Endodermal cell (in vitro differentiated cells): ENCODE results near the gene SBF2. TPM values are rescaled to one million over a fixed set of nuclear protein-coding genes. Genes with fewer than 3 reads are reported as not detected.

Experiments used
- DNase-seq: peaks from one replicate; pipeline ENCODE4 v3.0.0-alpha.2; 2017
- H3K27ac ChIP-seq: 2 replicates; pipeline ENCODE4 v1.5.1; 2013; ENCODE audit warnings: mild to moderate bottlenecking, low read depth, low read length, moderate library complexity
- H3K27me3 ChIP-seq: 2 replicates; pipeline ENCODE4 v1.6.1; 2013; ENCODE audit warnings: mild to moderate bottlenecking, low read length, moderate library complexity; ENCODE audit not compliant: insufficient read depth, control insufficient read depth, poor library complexity, severe bottlenecking
- H3K36me3 ChIP-seq: 2 replicates; pipeline ENCODE4 v1.7.0; 2013; ENCODE audit warnings: mild to moderate bottlenecking, low read length, moderate library complexity; ENCODE audit not compliant: control insufficient read depth, insufficient read depth
- H3K4me1 ChIP-seq: one replicate; pipeline ENCODE4 v1.7.0; 2013; ENCODE audit warnings: low read length; ENCODE audit not compliant: control insufficient read depth, insufficient read depth
- H3K4me3 ChIP-seq: 2 replicates; pipeline ENCODE4 v1.5.1; 2013; ENCODE audit warnings: mild to moderate bottlenecking, low read length, moderate library complexity
- H3K9ac ChIP-seq: 2 replicates; pipeline ENCODE4 v1.6.1; 2013; ENCODE audit warnings: mild to moderate bottlenecking, low read length, moderate library complexity; ENCODE audit not compliant: poor library complexity, severe bottlenecking; ENCODE audit errors: extremely low read depth
- H3K9me3 ChIP-seq: 2 replicates; pipeline ENCODE4 v1.6.1; 2013; ENCODE audit warnings: mild to moderate bottlenecking, low read length, moderate library complexity; ENCODE audit not compliant: control insufficient read depth
- H3K27ac Mint-ChIP-seq: 2 replicates; pipeline ENCODE4 v1.8.0; 2020; ENCODE audit warnings: mixed read lengths
- H3K27me3 Mint-ChIP-seq: 2 replicates; pipeline ENCODE4 v1.8.0; 2021; ENCODE audit warnings: mild to moderate bottlenecking, mixed read lengths; ENCODE audit not compliant: insufficient read depth
- H3K36me3 Mint-ChIP-seq: 2 replicates; pipeline ENCODE4 v1.8.0; 2020; ENCODE audit warnings: low read depth, mixed read lengths
- H3K4me1 Mint-ChIP-seq: 2 replicates; pipeline ENCODE4 v1.8.0; 2020; ENCODE audit warnings: mixed read lengths
- H3K4me3 Mint-ChIP-seq: 2 replicates; pipeline ENCODE4 v1.8.0; 2020; ENCODE audit warnings: mild to moderate bottlenecking, moderate library complexity, mixed read lengths
- H3K9me3 Mint-ChIP-seq: 2 replicates; pipeline ENCODE4 v1.8.0; 2020; ENCODE audit warnings: mild to moderate bottlenecking, mixed read lengths
- WGBS, 2 experiments: methylation state at CpG; one replicate each; pipeline versions ENCODE4 v1.1.5 to v1.1.7; 2013; ENCODE audit warnings: missing lambda C conversion rate in 2 of 2, mixed read lengths in 1 of 2; ENCODE audit not compliant: insufficient coverage in 1 of 2, insufficient read length in 1 of 2; 5-methylcytosine and 5-hydroxymethylcytosine counted together
- total RNA-seq, 2 donors: library from RNA; stranded (reverse); fragmentation: NEBNext Ultra II Directional in 1 of 2; extraction: Animal tissue kit (Norgen Biotek cat#: 25700) in 1 of 2; gene quantifications; 2 replicates in 1 of 2; 3 replicates in 1 of 2; pipeline ENCODE4 v1.2.1, GENCODE V29; 2021
- TF ChIP-seq, protein P1 (sequence below): fragments of 200-600 bp; sonication (generic); conservative IDR thresholded peaks from 2 replicates; pipeline ENCODE4 v1.5.0; 2021; ENCODE audit warnings: antibody characterized with exemption, mild to moderate bottlenecking

Gene SBF2
- total RNA-seq, 2 donors from 2014 or later = 27.1 to 32.5 TPM

DNA sequence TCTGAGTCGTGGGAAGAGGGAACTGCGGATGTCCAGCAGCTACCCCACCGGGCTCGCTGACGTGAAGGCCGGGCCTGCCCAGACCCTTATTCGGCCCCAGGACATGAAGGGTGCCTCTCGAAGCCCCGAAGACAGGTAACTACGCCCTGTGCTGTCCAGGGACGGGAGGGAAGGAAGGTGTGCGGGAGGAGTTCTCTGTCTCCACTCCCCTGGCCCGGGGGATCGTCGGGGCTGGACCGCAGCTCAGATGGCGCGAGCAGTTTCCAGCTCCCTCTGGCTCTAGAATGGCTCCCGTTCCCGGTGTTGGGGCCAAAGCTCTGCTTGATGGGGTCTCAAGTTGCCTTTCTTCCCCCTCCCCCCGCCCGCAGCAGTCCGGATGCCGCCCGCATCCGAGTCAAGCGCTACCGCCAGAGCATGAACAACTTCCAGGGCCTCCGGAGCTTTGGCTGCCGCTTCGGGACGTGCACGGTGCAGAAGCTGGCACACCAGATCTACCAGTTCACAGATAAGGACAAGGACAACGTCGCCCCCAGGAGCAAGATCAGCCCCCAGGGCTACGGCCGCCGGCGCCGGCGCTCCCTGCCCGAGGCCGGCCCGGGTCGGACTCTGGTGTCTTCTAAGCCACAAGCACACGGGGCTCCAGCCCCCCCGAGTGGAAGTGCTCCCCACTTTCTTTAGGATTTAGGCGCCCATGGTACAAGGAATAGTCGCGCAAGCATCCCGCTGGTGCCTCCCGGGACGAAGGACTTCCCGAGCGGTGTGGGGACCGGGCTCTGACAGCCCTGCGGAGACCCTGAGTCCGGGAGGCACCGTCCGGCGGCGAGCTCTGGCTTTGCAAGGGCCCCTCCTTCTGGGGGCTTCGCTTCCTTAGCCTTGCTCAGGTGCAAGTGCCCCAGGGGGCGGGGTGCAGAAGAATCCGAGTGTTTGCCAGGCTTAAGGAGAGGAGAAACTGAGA is 12.2 kb upstream of the SBF2 start:
- no peak overlapping the region for H3K27ac ChIP-seq
- H3K27me3 ChIP-seq = peaks cover 60% of the 10 kb centered on the region
- H3K9me3 Mint-ChIP-seq = no peaks in the 10 kb centered on the region
- H3K36me3 ChIP-seq = peaks cover 25% of the 10 kb centered on the region
- H3K4me1 ChIP-seq = no peaks in the 10 kb centered on the region
- H3K4me3 Mint-ChIP-seq = peak overlapping the region; percentile 71
- H3K27ac Mint-ChIP-seq = peak overlapping the region; percentile 68
- WGBS, 2 experiments = 1% methylated on average over 22 to 65 of the region's 65 CpGs
- H3K9ac ChIP-seq = peak overlapping the region; percentile 92
- H3K36me3 Mint-ChIP-seq = peaks cover 2% of the 10 kb centered on the region
- peak; percentile 78 for DNase-seq
- peak overlapping the region; percentile 93 for H3K4me3 ChIP-seq
- peaks cover 43% of the 10 kb centered on the region for H3K4me1 Mint-ChIP-seq
- no peaks in the 10 kb centered on the region for H3K9me3 ChIP-seq
- peaks cover 78% of the 10 kb centered on the region for H3K27me3 Mint-ChIP-seq
- TF ChIP-seq, protein P1, sequence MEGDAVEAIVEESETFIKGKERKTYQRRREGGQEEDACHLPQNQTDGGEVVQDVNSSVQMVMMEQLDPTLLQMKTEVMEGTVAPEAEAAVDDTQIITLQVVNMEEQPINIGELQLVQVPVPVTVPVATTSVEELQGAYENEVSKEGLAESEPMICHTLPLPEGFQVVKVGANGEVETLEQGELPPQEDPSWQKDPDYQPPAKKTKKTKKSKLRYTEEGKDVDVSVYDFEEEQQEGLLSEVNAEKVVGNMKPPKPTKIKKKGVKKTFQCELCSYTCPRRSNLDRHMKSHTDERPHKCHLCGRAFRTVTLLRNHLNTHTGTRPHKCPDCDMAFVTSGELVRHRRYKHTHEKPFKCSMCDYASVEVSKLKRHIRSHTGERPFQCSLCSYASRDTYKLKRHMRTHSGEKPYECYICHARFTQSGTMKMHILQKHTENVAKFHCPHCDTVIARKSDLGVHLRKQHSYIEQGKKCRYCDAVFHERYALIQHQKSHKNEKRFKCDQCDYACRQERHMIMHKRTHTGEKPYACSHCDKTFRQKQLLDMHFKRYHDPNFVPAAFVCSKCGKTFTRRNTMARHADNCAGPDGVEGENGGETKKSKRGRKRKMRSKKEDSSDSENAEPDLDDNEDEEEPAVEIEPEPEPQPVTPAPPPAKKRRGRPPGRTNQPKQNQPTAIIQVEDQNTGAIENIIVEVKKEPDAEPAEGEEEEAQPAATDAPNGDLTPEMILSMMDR = no peak

DNA sequence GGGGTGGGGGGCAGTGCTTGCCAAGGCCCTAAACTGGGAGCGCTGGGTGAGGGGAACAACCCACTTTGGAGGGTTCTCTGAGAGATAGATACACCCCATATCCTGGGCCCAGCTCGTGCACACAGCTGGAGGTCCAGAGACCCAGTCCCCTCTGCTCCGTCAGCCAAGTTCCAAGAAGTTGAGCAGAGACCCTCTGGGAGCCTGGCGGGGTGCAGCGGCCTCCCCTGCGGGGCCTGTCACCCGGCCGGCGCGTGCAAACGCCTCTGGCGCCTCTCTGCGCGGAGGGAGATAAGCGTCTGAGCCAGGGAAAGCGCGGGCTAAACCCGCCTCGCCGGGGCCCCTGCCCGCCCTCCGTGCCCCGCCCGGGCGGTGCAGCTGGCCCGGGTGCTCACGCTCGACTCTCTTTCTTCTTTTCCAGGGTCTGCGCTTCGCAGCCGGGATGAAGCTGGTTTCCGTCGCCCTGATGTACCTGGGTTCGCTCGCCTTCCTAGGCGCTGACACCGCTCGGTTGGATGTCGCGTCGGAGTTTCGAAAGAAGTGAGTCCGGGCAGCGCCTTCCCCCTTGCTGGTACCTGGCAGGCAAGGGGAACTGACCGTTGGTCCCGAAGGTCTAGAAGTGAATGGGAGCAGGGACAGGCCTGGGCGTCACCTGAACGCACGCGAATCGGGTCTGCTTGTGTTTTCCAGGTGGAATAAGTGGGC is 11.4 kb upstream of the SBF2 start:
- H3K4me1 ChIP-seq = no peaks in the 10 kb centered on the region
- peaks cover 65% of the 10 kb centered on the region for H3K27me3 ChIP-seq
- DNase-seq = peak; percentile 76
- Mint-ChIP-seq H3K36me3 (peaks cover 2% of the 10 kb centered on the region), H3K4me3 (peak overlapping the region; percentile 71), H3K27ac (peak overlapping the region; percentile 68), H3K4me1 (peaks cover 42% of the 10 kb centered on the region), H3K27me3 (peaks cover 80% of the 10 kb centered on the region), H3K9me3 (no peaks in the 10 kb centered on the region)
- WGBS, 2 experiments = 0% methylated on average over 26 to 51 of the region's 51 CpGs
- H3K36me3 ChIP-seq = peaks cover 25% of the 10 kb centered on the region
- no peaks in the 10 kb centered on the region for H3K9me3 ChIP-seq
- H3K9ac ChIP-seq = peak overlapping the region; percentile 92
- H3K4me3 ChIP-seq = peak overlapping the region; percentile 93
- TF ChIP-seq, protein P1 = no peak
- no peak overlapping the region for H3K27ac ChIP-seq

DNA sequence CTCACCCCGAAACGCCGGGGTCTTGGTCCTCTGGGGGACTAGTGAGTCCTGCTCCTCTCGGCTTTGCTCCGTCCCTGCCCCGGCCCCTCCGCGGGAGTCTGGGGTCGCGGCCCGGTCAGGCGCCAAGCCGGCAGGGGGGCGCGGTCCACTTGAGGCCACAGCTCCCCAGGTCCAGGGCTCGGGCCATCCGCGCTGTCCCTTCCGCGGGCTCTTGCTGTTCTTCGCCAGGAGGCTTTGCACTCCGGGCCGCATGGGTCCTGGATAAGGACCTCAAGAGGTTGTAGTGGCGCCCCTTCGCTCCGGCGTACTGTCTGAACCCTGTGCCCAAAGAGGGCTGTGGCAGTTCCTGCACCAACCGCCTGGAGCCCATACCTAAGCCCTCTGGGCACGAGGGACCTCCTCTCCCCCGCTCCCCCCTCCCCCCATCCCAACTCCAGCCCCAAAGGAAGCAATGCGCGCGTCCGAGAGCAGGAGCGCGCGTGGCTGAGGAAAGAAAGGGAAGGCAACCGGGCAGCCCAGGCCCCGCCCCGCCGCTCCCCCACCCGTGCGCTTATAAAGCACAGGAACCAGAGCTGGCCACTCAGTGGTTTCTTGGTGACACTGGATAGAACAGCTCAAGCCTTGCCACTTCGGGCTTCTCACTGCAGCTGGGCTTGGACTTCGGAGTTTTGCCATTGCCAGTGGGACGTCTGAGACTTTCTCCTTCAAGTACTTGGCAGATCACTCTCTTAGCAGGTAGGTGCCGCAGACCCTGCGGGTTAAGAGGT is 10.7 kb upstream of the SBF2 start, which contains the start of gene ADM:
Gene ADM (plus strand): TSS at position 579 of the 767 bp plus-strand sequence. CDS start 628 bp downstream, outside the sequence.
- WGBS, 2 experiments = 0% methylated on average over 10 to 47 of the region's 48 CpGs
- peaks cover 35% of the 10 kb centered on the region for H3K4me1 Mint-ChIP-seq
- Histone ChIP-seq H3K27ac (no peak within 1 kb of the TSS), H3K27me3 (peaks cover 65% of the 10 kb centered on the region), H3K9me3 (no peaks in the 10 kb centered on the region), H3K4me3 (peak within 1 kb of the TSS; percentile 93), H3K36me3 (peaks cover 30% of the 10 kb centered on the region), H3K4me1 (no peaks in the 10 kb centered on the region), H3K9ac (peak within 1 kb of the TSS; percentile 92)
- peak within 1 kb of the TSS; percentile 71 for H3K4me3 Mint-ChIP-seq
- peaks cover 2% of the 10 kb centered on the region for H3K36me3 Mint-ChIP-seq
- no peaks in the 10 kb centered on the region for H3K9me3 Mint-ChIP-seq
- TF ChIP-seq, protein P1 = peak; percentile 85
- peaks cover 83% of the 10 kb centered on the region for H3K27me3 Mint-ChIP-seq
- peak; percentile 96 for DNase-seq
- peak within 1 kb of the TSS; percentile 68 for H3K27ac Mint-ChIP-seq
